Nucleus accumbens (tissue), 56 donors: ENCODE data around the gene NASP.

Source experiments
- DNase-seq, 56 donors: peaks; one replicate each; lab custom pipeline; 2025; lab: John Stamatoyannopoulos, UW

Gene NASP, protein sequence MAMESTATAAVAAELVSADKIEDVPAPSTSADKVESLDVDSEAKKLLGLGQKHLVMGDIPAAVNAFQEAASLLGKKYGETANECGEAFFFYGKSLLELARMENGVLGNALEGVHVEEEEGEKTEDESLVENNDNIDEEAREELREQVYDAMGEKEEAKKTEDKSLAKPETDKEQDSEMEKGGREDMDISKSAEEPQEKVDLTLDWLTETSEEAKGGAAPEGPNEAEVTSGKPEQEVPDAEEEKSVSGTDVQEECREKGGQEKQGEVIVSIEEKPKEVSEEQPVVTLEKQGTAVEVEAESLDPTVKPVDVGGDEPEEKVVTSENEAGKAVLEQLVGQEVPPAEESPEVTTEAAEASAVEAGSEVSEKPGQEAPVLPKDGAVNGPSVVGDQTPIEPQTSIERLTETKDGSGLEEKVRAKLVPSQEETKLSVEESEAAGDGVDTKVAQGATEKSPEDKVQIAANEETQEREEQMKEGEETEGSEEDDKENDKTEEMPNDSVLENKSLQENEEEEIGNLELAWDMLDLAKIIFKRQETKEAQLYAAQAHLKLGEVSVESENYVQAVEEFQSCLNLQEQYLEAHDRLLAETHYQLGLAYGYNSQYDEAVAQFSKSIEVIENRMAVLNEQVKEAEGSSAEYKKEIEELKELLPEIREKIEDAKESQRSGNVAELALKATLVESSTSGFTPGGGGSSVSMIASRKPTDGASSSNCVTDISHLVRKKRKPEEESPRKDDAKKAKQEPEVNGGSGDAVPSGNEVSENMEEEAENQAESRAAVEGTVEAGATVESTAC

DNA sequence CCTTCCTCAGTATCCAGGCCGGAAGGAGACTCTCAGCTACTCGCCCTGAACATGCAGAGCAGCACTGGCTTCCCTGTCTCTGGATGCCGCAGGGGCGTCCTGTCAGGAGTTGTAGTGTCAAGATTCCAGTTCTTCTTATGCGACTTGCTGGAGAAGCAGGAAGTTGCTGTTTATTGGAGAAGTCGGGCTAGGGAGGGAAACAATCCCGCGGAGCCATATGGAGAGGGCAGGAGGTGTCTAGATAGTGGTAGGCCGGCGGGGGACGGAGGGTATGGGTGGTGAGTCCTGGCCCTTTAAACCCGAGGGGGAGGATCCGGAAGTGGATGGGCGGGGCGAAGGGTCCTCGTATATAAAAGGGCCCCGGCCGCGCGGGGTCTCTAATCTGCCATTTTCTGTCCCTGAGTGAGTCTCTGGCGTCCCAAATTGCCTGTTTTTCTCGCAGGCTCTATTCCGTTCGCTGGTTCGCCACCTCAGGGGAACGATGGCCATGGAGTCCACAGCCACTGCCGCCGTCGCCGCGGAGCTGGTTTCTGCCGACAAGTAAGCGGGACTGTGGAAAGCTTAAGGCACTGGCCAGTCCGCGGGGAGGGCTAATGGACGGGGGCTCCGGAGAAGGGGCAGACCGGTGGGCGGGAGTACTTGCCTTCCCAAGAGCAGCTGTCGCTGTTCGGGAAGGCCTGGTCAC lies at the start of gene NASP:
NASP (plus strand) TSS at position 376 of the 685 bp plus-strand sequence; CDS start at position 482, 106 bp downstream.
- DNase-seq, result peak; percentile 23 to 96 (median 87)

DNA sequence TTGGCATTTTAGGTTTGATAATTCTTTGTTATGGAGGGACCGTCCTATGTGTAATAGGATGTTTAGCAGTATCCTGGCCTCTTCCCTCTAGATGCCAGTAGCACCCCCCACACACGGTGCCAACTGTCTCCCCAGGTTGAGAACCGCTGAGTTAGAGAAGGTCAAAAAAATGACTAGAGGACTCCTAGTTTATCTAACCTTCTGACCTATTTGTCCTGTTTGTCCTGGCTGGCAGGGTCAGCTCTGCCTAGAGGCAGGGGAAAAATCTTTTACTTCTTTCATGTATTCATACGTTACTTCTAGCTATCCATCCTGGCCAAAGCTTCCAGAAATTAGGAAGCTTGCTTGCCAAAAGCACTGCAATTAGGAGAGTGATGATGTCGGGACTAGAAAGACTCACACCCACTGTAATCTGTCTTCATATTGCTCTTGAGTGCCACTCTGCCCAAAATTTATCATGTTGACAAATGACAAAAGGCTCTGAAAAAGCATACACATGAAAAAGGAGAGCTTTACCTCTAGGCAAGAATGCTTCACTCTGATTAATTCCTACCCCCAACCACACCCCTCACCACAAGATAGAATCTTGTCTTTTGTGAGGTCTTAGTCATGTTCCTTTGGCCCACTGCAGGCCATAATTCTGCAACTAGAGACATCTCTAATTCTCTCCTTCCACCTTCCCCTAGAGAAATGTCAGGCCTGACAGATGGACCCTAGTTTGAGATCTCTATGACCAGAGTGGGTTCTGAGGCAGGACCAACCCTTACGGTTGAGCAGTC lies 47.7 kb upstream of the NASP start:
- no peak for DNase-seq

DNA sequence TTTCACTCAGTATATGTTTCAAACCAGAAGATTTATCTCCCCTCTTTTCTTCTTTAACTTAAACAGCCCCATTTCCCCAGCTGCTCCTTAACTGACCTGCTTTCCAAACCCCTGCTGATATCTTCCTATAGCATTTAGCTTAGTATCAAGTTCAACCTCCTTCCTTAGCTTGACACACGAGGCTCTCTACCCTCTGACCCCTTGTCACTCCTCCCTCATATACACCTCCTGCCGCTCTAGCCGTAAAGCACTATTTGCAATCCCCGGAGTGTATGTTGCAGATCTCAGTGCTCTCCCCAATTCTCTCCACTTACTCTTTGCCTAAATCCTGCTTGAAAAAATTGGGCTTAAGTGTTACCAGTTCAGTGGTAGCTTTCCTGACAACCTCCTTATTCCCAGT lies 47.0 kb upstream of the NASP start:
- no peak for DNase-seq

DNA sequence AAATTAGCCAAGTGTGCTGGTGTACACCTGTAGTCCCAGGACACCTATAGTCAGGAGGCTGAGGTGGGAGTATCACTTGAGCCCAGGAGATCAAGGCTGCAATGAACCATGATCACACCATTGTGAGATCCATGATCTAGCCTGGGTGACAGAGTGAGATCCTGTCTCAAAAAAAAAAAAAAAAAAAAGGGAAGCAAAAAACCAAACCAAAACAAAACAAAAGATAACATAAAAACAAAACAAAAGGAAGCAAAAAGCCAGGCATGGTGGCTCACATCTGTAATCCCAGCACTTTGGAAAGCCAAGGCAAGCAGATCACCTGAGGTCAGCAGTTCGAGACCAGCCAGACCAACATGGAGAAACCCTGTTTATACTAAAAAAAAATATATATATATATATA lies 42.6 kb upstream of the NASP start:
- no peak for DNase-seq

DNA sequence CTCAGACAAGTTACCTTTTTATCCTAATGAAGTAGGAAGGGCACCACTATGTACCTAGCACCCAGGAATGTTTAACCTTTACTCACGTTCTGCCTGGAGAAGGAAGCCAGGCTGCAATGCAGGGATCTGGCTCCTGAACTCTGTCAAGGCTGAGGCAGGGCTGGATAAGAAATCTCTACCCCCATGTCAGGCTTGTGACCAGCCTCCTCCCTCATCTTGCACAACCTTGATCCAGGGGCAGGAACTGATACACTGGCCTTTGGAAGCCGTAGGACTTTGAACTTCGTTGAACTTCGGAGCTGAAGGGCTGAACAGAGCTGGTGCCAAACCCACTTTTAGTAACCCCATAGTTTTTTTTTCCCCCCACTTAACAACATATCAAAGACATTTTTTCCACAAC lies 41.2 kb upstream of the NASP start:
- no peak for DNase-seq

DNA sequence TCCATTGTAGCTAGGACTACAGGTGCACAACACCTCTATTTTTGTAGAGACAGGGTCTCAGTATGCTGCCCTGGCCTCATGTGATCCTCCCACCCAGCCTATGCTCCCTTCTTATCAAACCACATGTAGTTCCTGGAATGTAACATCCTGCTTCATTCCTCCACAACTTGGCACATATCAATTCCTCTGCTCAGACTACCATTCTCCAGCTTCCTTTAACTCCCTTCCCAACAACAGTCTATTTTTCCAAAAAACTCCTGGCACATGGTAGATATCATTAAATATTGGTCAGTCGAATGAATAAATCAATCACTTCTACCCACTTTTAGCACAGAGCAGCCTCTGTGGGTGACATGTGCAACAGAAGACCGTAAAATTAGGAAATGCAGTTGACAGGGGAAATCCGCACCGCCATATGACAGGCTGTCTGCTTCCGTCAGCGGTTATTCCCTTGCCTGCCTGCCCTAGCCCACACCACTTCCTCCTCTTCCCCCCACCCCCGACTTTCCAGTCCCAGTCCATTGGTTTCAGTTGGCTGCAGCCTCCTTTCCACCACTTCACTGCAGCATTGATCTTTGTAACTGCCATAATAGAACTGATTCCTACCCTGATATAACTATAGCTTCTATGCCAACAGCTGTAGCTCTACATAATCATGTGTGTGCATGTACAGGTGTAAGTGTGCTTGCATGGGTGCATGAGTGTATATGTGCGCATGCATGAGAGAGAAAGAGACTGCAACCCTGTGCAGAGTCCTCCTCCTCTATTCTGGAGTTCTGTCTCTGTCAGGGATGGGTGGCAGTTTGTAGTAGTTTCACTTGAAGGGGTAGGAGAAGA lies 40.0 kb upstream of the NASP start:
- peak in 25 of 56 donors; percentile 1 to 56 (median 14) for DNase-seq

DNA sequence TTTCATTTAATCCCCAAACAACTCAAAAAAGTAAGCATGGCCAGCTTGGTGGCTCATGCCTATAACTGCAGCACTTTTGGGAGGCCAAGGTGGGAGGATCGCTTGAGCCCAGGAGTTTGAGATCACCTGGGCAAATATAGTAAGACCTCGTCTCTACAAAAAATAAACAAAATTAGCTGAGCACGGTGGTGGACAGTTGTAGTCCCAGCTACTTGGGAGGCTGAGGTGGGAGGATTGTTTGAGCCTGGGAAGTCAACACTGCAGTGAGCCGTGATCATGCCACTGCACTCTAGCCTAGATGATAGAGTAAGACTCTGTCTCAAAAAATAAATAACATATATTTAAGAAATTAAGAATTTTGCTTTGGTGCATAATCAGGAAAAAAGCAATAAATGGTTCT lies 39.3 kb upstream of the NASP start:
- no peak for DNase-seq

DNA sequence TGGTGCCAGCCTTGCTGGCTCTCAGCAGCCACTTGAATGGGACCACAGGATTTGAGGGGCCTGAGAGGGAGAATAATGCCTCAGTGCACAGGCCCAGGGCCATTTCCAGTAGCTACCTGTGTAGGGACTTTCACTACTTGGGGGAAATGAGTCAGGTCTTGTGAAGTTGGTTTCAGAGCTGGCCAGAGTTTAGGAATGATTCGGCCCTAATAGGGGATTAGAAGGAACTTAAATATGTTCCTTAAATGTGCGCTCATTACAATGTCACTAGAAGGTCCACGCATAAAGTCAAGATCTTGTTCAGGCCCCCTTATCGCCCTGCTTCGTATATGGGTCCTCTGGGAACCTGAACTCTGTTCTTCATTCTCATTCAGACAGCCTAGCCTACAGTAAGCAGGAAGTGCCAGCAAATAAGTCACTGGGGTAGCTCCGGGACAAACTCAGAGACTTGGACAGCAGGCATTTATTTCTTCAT lies 38.8 kb upstream of the NASP start:
- DNase-seq, result no peak

DNA sequence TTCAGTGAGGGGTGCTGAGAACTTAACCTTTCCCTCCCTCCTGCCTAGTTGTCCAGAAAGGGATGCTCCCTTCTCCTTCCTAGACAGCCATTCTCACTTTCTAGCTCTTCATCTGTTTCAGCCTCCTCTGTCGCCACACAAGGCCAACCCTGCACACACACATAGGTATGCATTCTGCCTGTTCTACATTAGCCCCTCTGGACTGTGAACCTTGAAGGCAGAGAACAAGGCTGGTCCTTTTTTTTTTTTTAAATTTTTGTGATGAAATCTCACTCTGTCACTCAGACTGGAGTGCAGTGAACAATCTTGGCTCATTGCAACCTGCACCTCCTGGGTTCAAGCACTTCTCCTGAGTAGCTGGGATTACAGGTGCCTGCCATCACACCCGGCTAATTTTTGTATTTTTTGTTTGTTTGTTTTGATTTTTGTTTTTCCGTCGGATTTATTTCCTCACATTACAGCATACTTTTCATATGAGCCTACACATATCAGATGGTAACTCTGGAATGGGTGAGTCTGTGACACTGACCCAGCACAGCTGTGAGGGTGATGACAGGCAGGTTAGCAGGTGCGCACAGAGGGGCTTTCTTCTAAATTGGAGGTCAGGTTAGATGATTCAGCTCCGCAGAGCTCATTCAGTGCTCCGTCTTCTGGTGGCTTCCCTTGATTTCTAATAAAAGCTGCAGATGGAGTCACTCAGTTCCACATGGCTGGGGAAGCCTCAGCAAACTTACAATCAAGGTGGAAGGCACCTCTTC lies 38.1 kb upstream of the NASP start:
- no peak for DNase-seq

DNA sequence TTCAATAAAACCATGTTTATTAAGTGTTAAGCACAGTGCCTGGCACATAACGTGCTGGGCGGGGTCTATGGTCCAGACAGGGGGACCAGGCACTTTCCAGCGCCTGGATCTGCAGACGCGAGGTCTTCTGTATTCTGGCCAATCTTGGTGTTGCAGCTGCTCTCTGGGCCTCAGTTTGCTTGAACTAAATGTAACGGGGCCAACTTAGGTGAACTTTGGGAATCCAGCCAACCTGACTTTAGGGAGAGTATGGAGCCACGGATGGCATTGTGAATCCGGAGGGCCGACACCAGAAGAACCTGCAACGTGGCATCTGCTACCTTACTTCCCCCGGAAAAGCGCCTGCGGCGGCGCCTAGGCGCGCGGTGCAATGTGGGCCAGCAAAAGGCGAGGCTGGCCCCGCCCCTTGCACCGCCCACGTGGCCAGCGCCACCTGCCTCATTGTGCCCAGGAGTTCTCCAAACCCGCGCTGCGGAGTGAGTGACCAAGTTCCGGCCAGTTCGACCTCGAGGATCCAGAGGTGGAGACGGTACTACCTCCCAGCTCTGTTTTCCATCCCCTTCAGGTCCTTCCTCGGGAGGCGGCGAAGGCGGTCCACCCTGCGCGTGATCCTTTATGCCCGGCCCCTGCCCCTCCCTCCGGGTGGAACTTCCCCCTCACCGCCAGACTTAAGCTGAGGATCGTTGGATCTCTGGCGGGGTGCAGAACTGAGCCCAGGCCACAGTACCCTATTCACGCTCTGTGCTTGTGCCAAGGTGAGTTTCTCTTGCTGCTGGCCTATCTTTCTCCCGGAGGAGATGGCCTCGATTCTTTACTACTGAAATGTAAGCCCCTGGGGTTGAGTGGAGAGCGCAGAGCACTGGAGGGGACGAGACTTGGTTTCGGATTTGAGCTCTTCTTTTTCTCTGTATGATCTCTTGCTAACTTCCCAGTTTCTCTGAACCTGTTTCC lies 33.2 kb upstream of the NASP start, which contains the start of gene AKR1A1:
AKR1A1 (plus strand) TSS at position 426 of the 951 bp plus-strand sequence. CDS start 10,969 bp downstream, outside the sequence.
- peak in 55 of 56 donors; percentile 48 to 96 (median 83) for DNase-seq

DNA sequence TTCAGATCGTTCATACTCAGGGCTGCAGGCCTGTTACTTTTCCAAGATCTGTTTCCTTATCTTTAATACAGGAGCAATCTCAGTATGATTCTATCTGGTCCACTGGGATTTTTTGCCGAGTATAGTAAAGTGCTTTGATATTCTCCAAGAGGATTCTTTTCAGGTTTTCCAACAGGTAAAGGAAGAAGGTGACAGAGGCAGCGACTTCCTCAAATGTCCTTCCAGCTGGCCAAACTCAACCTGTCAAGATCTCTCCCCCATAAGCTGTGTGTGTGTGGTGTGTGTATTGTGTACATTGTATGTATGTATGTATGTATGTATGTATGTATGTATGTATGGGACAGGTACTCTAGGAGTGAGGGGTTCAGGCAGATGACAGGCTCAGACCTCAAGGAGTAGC lies 32.2 kb upstream of the NASP start:
- DNase-seq, result no peak

DNA sequence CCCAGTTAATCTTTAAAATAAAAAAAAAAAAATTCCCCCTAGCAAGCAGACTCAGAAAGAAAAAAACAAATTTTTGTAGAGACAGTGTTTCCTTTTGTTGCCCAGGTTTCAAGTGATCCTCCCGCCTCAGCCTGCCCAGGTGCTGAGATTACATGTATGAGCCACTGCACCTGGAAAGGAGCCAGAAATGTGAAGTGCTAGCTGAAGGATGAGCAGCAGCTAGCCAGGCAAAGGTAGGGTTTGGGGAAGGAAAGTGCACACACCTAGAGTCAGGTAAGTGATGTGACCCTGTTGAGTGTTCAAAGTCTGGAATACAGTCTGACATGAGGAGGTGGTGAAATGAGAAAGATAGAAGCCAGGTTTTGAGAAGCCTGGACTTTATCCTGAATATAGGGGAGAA lies 31.5 kb upstream of the NASP start:
- DNase-seq, result no peak

DNA sequence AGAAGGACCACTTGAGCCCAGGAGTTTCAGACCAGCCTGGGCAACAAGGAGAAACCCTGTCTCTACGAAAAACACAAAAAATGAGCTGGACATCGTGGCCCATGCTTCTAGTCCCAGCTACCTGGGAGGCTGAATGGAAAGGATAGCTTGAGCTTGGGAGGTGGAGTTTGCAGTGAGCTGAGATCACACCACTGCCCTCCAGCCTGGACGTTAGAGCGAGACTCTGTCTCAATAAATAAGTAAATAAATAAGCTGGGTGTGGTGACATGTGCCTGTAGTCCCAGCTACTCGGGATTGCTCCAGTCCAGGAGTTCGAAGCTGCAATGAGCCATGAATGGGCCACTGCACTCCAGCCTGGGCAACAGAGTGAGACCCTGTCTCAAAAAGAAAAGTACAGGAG lies 29.6 kb upstream of the NASP start:
- no peak for DNase-seq

DNA sequence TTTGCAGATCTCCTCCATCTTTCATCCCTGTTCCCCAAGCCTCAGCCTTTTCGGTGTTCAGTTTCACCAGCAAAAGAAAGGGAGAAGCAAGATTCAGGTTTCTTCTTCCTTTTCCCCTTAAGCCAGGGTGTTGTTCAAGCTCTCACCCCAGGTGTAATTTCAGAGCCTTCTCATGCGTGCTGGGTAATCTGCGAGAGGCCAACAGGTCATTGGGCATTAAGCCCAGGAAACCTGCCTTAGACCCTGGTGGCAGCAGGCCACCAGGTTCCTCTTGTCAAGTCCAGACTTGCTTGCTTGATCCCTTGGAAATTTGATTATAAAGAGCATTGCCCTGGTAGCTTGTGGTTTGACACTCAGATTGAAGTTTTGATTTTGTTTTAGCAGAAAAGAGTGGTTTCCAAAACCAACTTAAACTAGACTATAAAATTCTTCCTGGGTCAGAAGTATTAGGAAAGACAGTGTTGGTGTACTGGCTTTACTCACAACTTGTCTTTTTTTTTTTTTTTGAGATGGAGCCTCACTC lies 26.4 kb upstream of the NASP start:
- DNase-seq, result no peak

DNA sequence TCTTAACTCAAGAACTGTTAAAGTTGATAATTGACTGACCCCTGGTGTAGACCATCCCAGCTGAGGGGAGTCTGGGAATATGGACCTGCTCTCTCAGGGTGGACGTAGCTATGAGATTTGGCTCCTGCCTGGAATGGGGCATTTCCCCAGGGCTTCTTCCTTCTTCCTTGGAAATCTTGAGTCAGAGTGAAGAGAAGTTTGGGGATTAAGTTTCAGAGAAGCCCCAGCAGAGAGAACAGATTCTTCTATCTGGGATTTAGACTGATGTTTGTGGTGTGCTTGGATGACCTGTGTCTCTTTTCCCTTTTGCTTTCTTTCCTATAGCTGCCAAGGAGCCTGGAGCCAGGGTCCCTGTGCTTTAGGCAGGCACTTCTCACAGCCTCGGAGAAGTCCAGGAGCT lies 20.0 kb upstream of the NASP start:
- DNase-seq, result no peak

DNA sequence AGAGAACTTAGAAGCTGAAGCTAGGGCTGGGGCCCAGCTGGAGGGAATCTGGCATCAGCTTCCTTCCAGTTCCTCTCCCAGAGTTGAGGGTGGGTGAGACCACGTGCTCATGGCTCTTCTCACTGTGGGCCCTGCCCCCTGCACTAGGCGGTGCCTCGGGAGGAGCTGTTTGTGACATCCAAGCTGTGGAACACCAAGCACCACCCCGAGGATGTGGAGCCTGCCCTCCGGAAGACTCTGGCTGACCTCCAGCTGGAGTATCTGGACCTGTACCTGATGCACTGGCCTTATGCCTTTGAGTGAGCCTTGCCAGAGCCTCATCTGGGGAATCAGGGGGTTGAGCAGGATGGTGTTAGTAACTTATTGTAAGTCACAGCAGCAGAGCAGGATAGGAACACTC lies 17.1 kb upstream of the NASP start:
- DNase-seq, result no peak

DNA sequence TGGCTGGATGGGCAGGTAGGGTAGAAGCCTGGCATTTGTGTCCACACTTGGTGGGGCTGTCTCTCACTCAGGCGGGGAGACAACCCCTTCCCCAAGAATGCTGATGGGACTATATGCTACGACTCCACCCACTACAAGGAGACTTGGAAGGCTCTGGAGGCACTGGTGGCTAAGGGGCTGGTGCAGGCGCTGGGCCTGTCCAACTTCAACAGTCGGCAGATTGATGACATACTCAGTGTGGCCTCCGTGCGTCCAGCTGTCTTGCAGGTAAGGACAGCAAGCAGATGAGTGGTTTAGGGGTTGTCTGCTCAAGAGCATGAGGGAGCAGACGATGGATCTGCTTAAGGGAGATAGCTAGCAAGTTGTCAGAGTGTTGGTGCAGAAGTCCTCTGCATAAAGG lies 15.9 kb upstream of the NASP start:
- DNase-seq, result no peak
